NCI-H2196 treated with DMSO at 0.1 percent for 48 hours (cell line): ENCODE data around the gene FAM131C.
"Not testable (repeated sequence)": the region's sequence is repeated elsewhere in the genome, so short reads cannot be mapped to it uniquely, and the experiment has no call there.

Source experiments
- DNase-seq: peaks from one replicate; lab custom pipeline; 2025; ENCODE audit not compliant: unreplicated experiment; lab: John Stamatoyannopoulos, UW

Gene FAM131C

GRCh38 chr1:16107039-16107438 is 33.6 kb upstream of the FAM131C start:
- DNase-seq = not testable (repeated sequence)

GRCh38 chr1:16101623-16102022 is 28.2 kb upstream of the FAM131C start:
- no peak for DNase-seq

GRCh38 chr1:16099412-16099811 is 26.0 kb upstream of the FAM131C start:
- DNase-seq = no peak

- DNase-seq = no peak
Measured at GRCh38 chr1:16095447-16095846, 22.0 kb upstream of the FAM131C start.

- DNase-seq = no peak
Measured at GRCh38 chr1:16094453-16095158, 21.2 kb upstream of the FAM131C start.

- no peak for DNase-seq
Measured at GRCh38 chr1:16093611-16094010, 20.2 kb upstream of the FAM131C start.

- no peak for DNase-seq
Measured at GRCh38 chr1:16092923-16093511, 19.6 kb upstream of the FAM131C start.

- DNase-seq = no peak
Measured at GRCh38 chr1:16092097-16092922, 18.9 kb upstream of the FAM131C start.

- no peak for DNase-seq
Measured at GRCh38 chr1:16091296-16091695, 17.8 kb upstream of the FAM131C start.

GRCh38 chr1:16090076-16090826 is 16.8 kb upstream of the FAM131C start:
- DNase-seq = no peak

GRCh38 chr1:16088996-16089395 is 15.5 kb upstream of the FAM131C start:
- DNase-seq = no peak

GRCh38 chr1:16088351-16088911 is 15.0 kb upstream of the FAM131C start:
- no peak for DNase-seq

- DNase-seq = no peak
Measured at GRCh38 chr1:16087733-16088132, 14.3 kb upstream of the FAM131C start.

- DNase-seq = no peak
Measured at GRCh38 chr1:16085522-16085921, 12.1 kb upstream of the FAM131C start.

GRCh38 chr1:16083486-16083885 is 10.0 kb upstream of the FAM131C start:
- no peak for DNase-seq

- no peak for DNase-seq
Measured at GRCh38 chr1:16082283-16083038, 9.0 kb upstream of the FAM131C start.

- DNase-seq = no peak
Measured at GRCh38 chr1:16081636-16082035, 8.2 kb upstream of the FAM131C start.

GRCh38 chr1:16080422-16081150 is 7.1 kb upstream of the FAM131C start:
- no peak for DNase-seq

- peak; percentile 73 for DNase-seq
Measured at GRCh38 chr1:16078925-16079656, 5.6 kb upstream of the FAM131C start.
